C4-2B (cell line): Measurements from ENCODE around the gene PRKCD.

Experiments used
- ZFX ChIP-seq: fragments of 450-650 bp; IDR thresholded peaks from 2 replicates; pipeline ENCODE4 v1.6.1; 2017
- TF ChIP-seq, protein P1 (sequence below): fragments of 450-650 bp; conservative IDR thresholded peaks from 2 replicates; pipeline ENCODE4 v1.5.1; 2017; ENCODE audit warnings: mild to moderate bottlenecking

DNA sequence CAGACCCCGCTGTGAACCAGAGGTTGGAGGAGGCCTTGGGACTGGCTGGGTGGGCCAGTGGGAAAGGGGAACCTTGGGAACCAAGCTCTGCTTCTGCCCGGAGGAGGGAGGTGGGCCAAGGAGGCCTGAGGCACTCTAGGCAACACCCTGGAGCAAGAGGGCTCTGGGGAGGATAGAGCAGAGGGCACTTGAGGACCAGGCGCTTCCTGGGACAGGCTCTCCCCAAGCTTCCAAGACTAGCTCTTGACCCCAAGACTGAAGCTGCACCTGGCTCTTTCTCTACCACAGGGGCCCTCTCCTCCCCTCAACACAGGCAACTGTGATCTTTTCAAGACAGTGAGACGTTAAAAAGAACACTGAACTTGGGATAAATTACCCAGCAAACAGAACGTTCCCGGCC, 74.5 kb downstream of the PRKCD start:
- TF ChIP-seq, protein P1, sequence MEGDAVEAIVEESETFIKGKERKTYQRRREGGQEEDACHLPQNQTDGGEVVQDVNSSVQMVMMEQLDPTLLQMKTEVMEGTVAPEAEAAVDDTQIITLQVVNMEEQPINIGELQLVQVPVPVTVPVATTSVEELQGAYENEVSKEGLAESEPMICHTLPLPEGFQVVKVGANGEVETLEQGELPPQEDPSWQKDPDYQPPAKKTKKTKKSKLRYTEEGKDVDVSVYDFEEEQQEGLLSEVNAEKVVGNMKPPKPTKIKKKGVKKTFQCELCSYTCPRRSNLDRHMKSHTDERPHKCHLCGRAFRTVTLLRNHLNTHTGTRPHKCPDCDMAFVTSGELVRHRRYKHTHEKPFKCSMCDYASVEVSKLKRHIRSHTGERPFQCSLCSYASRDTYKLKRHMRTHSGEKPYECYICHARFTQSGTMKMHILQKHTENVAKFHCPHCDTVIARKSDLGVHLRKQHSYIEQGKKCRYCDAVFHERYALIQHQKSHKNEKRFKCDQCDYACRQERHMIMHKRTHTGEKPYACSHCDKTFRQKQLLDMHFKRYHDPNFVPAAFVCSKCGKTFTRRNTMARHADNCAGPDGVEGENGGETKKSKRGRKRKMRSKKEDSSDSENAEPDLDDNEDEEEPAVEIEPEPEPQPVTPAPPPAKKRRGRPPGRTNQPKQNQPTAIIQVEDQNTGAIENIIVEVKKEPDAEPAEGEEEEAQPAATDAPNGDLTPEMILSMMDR = no peak
- no peak for TF ChIP-seq ZFX
